Tibial nerve (tissue), 4 donors: Measurements from ENCODE around the gene NUB1. TPM values are rescaled to one million over a fixed set of nuclear protein-coding genes. Genes with fewer than 3 reads are reported as not detected.

Experiments used
- DNase-seq, 2 donors: peaks; one replicate each; pipeline ENCODE4 v3.0.0-alpha.2; 2019; ENCODE audit warnings: low spot score in 2 of 2
- H3K27ac ChIP-seq, 4 donors: fragments of 200-600 bp; sonication (generic) in 3 of 4; one replicate each; pipeline ENCODE4 v1.5.1; 2017 to 2019; ENCODE audit warnings: mild to moderate bottlenecking in 1 of 4
- H3K27me3 ChIP-seq, 2 donors: fragments of 200-600 bp; sonication (generic) in 1 of 2; one replicate each; pipeline versions ENCODE4 v1.5.1 to v1.6.0; 2017 to 2019
- H3K36me3 ChIP-seq, 3 donors: fragments of 200-600 bp; sonication (generic); one replicate each; pipeline ENCODE4 v1.5.1; 2018 to 2019
- H3K4me1 ChIP-seq, 4 donors: fragments of 200-600 bp; sonication (generic) in 3 of 4; one replicate each; pipeline ENCODE4 v1.5.1; 2017 to 2019
- H3K4me3 ChIP-seq, 4 donors: fragments of 200-600 bp; sonication (generic) in 3 of 4; one replicate each; pipeline ENCODE4 v1.5.1; 2017 to 2019; ENCODE audit warnings: mild to moderate bottlenecking in 1 of 4, moderate library complexity in 1 of 4
- H3K9me3 ChIP-seq, 4 donors: fragments of 200-600 bp; sonication (generic) in 3 of 4; one replicate each; pipeline ENCODE4 v1.5.1; 2017 to 2019
- EP300 ChIP-seq, 2 donors: sonication (generic); formaldehyde crosslinking; IDR thresholded peaks; one replicate each; pipeline ENCODE4 v1.6.1; 2017; ENCODE audit warnings: antibody characterized with exemption in 2 of 2, mild to moderate bottlenecking in 1 of 2
- POLR2A ChIP-seq, 2 donors: fragments of 450-650 bp; IDR thresholded peaks; one replicate each; pipeline ENCODE4 v1.6.1; 2017; ENCODE audit warnings: antibody characterized with exemption in 2 of 2, mild to moderate bottlenecking in 2 of 2, moderate library complexity in 2 of 2
- WGBS, 2 donors: methylation state at CpG; one replicate each; pipeline ENCODE4 v1.1.5; 2018; 5-methylcytosine and 5-hydroxymethylcytosine counted together
- total RNA-seq, 4 donors: library from RNA; depleted of rRNA; stranded (reverse); fragments of >200 nt; gene quantifications; one replicate each; pipeline ENCODE4 v1.1.0, GENCODE V29; 2016
- TF ChIP-seq, protein P1 (sequence below), 5 experiments: fragments of 200-600 bp in 3 of 5; fragments of 450-650 bp in 2 of 5; sonication (generic) in 3 of 5; IDR thresholded peaks; one replicate each; pipeline ENCODE4 v1.5.1; 2016 to 2019; ENCODE audit warnings: antibody characterized with exemption in 5 of 5, mild to moderate bottlenecking in 3 of 5, moderate library complexity in 2 of 5

The NUB1 gene
- total RNA-seq, 4 donors from 2014 or later = 40.8 to 66.3 (median 60.1) TPM

DNA sequence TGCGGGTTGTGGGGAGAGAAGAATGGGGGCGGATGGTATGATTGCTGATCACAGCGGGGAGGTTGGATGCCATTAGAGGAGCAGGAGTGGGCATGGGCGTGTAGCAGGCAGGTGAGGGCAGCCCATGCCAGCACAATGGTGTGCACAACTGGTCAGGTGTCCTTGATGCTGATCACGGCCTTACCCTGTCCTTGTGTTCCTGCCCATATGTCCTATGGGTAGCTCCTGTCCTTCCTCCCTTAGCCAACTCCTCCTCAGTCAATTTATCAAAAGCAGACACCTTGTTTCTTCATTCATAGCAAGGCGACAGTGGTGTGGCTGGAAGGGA is 37.5 kb downstream of the NUB1 start:
- Histone ChIP-seq H3K4me3 (no peak overlapping the region), H3K36me3 (peaks cover 0 to 74% (median 13%) of the 10 kb centered on the region in 3 donors), H3K9me3 (no peaks in the 10 kb centered on the region), H3K27ac (no peak overlapping the region), H3K27me3 (peaks cover 0 to 15% of the 10 kb centered on the region in 2 donors), H3K4me1 (peaks cover 0 to 14% (median 4%) of the 10 kb centered on the region in 4 donors)
- TF ChIP-seq, protein P1, sequence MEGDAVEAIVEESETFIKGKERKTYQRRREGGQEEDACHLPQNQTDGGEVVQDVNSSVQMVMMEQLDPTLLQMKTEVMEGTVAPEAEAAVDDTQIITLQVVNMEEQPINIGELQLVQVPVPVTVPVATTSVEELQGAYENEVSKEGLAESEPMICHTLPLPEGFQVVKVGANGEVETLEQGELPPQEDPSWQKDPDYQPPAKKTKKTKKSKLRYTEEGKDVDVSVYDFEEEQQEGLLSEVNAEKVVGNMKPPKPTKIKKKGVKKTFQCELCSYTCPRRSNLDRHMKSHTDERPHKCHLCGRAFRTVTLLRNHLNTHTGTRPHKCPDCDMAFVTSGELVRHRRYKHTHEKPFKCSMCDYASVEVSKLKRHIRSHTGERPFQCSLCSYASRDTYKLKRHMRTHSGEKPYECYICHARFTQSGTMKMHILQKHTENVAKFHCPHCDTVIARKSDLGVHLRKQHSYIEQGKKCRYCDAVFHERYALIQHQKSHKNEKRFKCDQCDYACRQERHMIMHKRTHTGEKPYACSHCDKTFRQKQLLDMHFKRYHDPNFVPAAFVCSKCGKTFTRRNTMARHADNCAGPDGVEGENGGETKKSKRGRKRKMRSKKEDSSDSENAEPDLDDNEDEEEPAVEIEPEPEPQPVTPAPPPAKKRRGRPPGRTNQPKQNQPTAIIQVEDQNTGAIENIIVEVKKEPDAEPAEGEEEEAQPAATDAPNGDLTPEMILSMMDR (IDR thresholded peaks at IDR 0.05) = no peak
- TF ChIP-seq EP300 (IDR thresholded peaks at IDR 0.05) (no peak), POLR2A (IDR thresholded peaks at IDR 0.05) (no peak)
- 86 to 87% methylated on average over 6 of the region's 6 CpGs for WGBS, 2 donors
- DNase-seq = no peak

DNA sequence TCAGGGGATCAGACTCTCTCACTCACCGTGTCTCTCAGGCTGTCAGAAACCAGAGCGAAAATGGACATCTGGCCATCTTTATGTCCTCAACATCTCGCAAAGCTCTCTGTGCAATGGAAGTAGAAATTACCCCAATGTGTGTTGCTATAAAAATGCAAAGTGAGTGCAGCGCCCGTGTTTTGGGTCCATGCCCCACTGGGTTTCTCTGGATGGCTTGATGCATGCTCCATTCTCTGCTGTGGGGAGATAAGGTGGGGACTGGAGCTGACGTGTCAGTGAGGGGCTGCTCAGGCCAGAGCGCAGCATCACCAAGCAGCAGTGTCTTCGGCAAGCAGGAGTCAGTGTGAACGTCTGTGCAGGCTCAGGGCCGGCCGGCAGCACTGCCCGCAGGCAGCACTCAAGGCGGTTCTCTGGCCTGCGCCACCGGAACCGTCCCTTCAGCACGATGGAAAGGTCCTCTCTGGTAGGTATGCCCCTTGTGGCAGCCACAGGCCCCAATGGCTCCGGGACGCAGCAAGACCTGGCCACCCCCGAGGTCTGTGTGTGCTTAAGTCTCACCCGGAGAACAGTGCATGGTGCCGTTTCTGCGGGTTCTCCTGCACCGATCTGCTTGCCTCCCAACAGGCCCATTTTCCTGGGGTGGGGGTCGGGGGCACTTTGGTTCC is 38.1 kb downstream of the NUB1 start:
- Histone ChIP-seq H3K9me3 (no peaks in the 10 kb centered on the region), H3K4me3 (no peak overlapping the region), H3K27me3 (peaks cover 0 to 15% of the 10 kb centered on the region in 2 donors), H3K4me1 (peaks cover 0 to 14% (median 4%) of the 10 kb centered on the region in 4 donors), H3K27ac (no peak overlapping the region), H3K36me3 (peaks cover 0 to 74% (median 8%) of the 10 kb centered on the region in 3 donors)
- no peak for DNase-seq
- TF ChIP-seq POLR2A (IDR thresholded peaks at IDR 0.05) (no peak), EP300 (IDR thresholded peaks at IDR 0.05) (no peak)
- TF ChIP-seq, protein P1 (IDR thresholded peaks at IDR 0.05) = no peak
- 85 to 86% methylated on average over 19 to 25 of the region's 25 CpGs for WGBS, 2 donors

DNA sequence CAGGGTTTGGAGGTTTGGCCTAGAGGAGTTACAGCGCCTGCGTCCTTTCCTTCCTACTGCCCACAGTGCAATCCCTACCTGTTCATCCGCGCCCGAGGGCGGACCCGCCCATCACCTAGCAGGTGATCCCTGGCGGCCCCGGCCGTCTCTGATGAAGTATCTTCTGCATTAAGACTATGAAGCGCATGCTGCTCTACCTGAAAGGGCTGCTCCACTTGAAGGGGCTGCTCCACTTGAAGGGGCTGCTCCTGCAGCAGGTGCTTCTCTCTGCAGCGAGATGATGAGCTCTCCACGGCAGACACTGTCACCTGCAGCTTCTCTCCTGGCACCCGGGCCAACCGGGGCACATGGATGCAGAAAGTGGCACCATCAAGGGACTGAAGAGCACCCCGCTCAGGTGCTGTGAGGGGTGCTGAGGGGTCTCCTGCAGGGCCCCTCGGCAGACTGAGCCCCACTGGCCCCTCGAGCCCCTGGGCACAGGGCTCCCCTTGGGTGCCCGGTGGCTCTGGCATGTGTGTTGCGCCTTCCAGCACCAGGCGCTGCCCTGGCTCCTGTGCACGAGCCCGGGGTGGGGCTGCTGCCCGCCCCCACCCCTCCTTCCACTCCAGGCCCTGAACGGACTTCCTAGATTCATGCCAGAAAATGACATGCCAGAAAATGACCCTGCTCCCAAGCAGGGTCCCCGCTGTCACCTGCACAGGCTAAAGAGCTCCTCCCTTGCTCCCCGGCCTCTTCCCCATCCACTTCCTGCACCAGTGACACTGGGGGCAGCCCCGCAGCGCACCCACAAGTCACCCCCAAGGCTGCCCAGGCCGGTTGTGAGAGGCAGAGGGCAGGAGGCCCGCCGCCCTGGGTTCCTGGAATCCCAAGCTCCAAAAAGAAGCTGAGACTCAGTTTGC is 38.8 kb downstream of the NUB1 start:
- H3K9me3 ChIP-seq = no peaks in the 10 kb centered on the region
- no peak overlapping the region for H3K27ac ChIP-seq
- no peak for DNase-seq
- H3K36me3 ChIP-seq = peaks cover 0 to 73% (median 8%) of the 10 kb centered on the region in 3 donors
- H3K4me1 ChIP-seq = peaks cover 0 to 14% (median 4%) of the 10 kb centered on the region in 4 donors
- 86 to 90% methylated on average over 16 to 26 of the region's 32 CpGs for whole genome bisulfite sequencing, 2 donors
- TF ChIP-seq EP300 (IDR thresholded peaks at IDR 0.05) = no peak
- TF ChIP-seq, protein P1 (IDR thresholded peaks at IDR 0.05) = no peak
- no peak for TF ChIP-seq POLR2A (IDR thresholded peaks at IDR 0.05)
- H3K4me3 ChIP-seq = no peak overlapping the region
- H3K27me3 ChIP-seq = peaks cover 0 to 15% of the 10 kb centered on the region in 2 donors

DNA sequence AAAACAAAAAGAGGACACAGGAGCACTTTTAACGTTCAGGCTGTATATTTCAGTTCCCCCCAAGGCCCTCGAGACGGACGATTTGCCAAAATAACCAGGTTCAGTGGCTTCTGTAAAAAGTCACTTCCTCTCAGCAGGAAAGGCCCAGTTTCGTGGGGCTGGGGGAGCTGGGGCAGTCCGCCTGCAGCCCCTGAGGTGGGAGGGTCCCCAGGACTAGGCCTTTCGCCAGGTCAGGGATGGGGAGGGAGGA is 39.4 kb downstream of the NUB1 start:
- WGBS, 2 donors = 52 to 69% methylated on average over 7 of the region's 7 CpGs

More for the DNA sequence above, 39.4 kb downstream of the NUB1 start:
- H3K36me3 ChIP-seq = peaks cover 0 to 72% (median 5%) of the 10 kb centered on the region in 3 donors
- H3K4me3 ChIP-seq = peak overlapping the region in 2 of 4 donors; percentile 26 to 28
- no peak overlapping the region for H3K27ac ChIP-seq
- DNase-seq = no peak
- peaks cover 0 to 14% (median 4%) of the 10 kb centered on the region in 4 donors for H3K4me1 ChIP-seq
- TF ChIP-seq, protein P1 (IDR thresholded peaks at IDR 0.05) = no peak
- no peak for TF ChIP-seq POLR2A (IDR thresholded peaks at IDR 0.05)
- no peaks in the 10 kb centered on the region for H3K9me3 ChIP-seq
- peaks cover 0 to 15% of the 10 kb centered on the region in 2 donors for H3K27me3 ChIP-seq
